ENCODE results near the gene ENGASE. TPM values are rescaled to one million over a fixed set of nuclear protein-coding genes. Genes with fewer than 3 reads are reported as not detected.

The ENGASE gene
- total and polyA plus RNA-seq, 9 of the 15 experiments (the other 6 are each of a cell fraction or from before 2014, with no cell fraction given), result 0.06 to 45.5 (median 13.9) TPM

DNA sequence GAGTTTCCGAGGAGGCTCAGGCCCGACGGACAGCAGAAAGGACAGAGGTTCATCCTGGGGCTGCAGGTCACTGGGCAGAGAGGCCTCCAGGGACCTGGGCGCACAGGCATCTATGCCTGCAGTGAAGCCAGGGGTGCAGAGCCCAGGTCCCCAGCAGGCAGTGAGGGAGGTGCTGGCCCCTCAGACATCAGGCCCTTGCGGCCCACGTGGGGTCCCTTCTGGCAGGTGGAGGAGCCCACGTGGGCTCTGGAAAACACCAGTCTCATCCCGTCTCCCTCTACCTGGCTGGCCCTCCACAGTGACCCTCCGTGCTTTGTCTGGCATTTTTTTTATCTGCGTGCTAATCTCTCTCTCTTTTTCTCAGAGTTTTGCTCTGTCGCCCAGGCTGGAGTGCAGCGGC lies 36.5 kb downstream of the ENGASE start (continued):
- no peak for TF ChIP-seq SIRT6 (IDR thresholded peaks at IDR 0.05; ENCODE audit: low read depth, low read length)

DNA sequence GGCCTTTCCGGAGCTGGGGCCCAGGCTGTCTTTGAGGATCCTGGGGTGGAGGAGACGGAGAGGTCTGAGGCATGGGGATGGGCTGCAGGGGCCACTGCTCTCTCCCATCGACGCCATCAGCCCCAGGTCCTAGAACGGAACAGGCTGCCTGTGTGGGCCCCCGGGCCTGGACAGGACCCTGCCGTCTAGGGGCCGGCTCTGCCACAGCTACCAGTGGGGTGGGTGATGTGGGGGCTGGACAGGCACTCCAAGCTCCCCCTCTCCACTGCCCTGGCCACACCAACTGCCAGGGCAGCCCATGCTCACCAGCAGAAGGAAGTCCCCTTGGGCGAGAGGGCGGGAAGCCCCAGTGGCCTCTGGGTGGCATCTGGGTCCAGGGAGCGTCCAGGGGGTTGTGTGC lies 37.8 kb downstream of the ENGASE start:
- 0% methylated on average over 1 of the region's 11 CpGs for WGBS (ENCODE audit: insufficient coverage, low coverage, missing lambda C conversion rate)
- H3K4me2 ChIP-seq (ENCODE audit: insufficient read depth, low read length), result no peak overlapping the region
- no peak for FAIRE-seq
- H3K36me3 ChIP-seq (ENCODE audit: control insufficient read depth, insufficient read depth, low read length), result no peaks in the 10 kb centered on the region
- no TSS peak for BruUV-seq (replicated peaks)
- peaks cover 38% of the 10 kb centered on the region for H4K20me1 ChIP-seq (replicated peaks; ENCODE audit: control insufficient read depth, insufficient read depth, low read length)
- no peak for DNase-seq (ENCODE audit: extremely low read depth in 1 of 4, low spot score in 3 of 4)
- no peaks in the 10 kb centered on the region for H3K9me3 ChIP-seq (replicated peaks; ENCODE audit: control insufficient read depth, insufficient read depth, low read depth, low read length)
- H3K9me1 ChIP-seq (ENCODE audit: control insufficient read depth, insufficient read depth, low read length), result no peaks in the 10 kb centered on the region
- no peak overlapping the region for H3K9ac ChIP-seq (ENCODE audit: insufficient read depth in 1 of 2, low read depth in 2 of 2, low read length in 2 of 2)
- H2AFZ ChIP-seq (ENCODE audit: low read depth, low read length), result no peak overlapping the region
- H3K79me2 ChIP-seq (ENCODE audit: control insufficient read depth, insufficient read depth, low read length), result no peaks in the 10 kb centered on the region
- ChIA-PET CTCF (ENCODE audit: low intra/inter-chr PET ratio) (no interaction called here), POLR2A (interaction anchor here (0.7 kb wide), 1 partner anchor 19 kb away, joined by 3 read pairs; no protein-coding TSS in a partner anchor)
- no peak overlapping the region for H3K4me3 ChIP-seq
- TF ChIP-seq ZC3H8 (IDR thresholded peaks at IDR 0.05), result no peak
- TF ChIP-seq DMBX1 (CRISPR knock-in tag; IDR thresholded peaks at IDR 0.05; ENCODE audit: borderline replicate concordance), result no peak
- in situ Hi-C loops (cut with MboI), result no loop called here
- peaks cover 6 to 96% of the 10 kb centered on the region in 2 experiments; a peak in 4 of 5 replicates for H3K27me3 ChIP-seq (ENCODE audit: control insufficient read depth in 2 of 2, insufficient read depth in 2 of 2, low read length in 2 of 2)
- intact Hi-C loops (cut with micrococcal nuclease), result no loop called here
- peaks cover 0 to 18% of the 10 kb centered on the region in 2 experiments; a peak in 2 of 5 replicates for H3K4me1 ChIP-seq (replicated peaks in 1 of 2; ENCODE audit: control insufficient read depth in 2 of 2, insufficient read depth in 2 of 2, low read length in 2 of 2)
- no peak overlapping the region for H3K27ac ChIP-seq (ENCODE audit: extremely low read depth, low read depth, low read length)
- ATAC-seq, result no peak
